Measurements from ENCODE around the gene TMEM132A.

TMEM132A gene

GRCh38 chr11:60922906-60923305 lies 1.4 kb upstream of the TMEM132A start:
- no peak overlapping the region for H3K4me3 ChIP-seq (ENCODE audit: low read depth, low read length)
- no peak for TF ChIP-seq CTCF (IDR thresholded peaks at IDR 0.05; ENCODE audit: control insufficient read depth, extremely low read depth, insufficient read depth)
- DNase-seq (ENCODE audit: low read depth): no peak

GRCh38 chr11:60923326-60923725 lies 934 bp upstream of the TMEM132A start:
- H3K4me3 ChIP-seq (ENCODE audit: low read depth, low read length): peak overlapping the region; percentile 85
- DNase-seq (ENCODE audit: low read depth): no peak
- no peak for TF ChIP-seq CTCF (IDR thresholded peaks at IDR 0.05; ENCODE audit: control insufficient read depth, extremely low read depth, insufficient read depth)

- peak overlapping the region; percentile 85 for H3K4me3 ChIP-seq (ENCODE audit: low read depth, low read length)
- no peak for TF ChIP-seq CTCF (IDR thresholded peaks at IDR 0.05; ENCODE audit: control insufficient read depth, extremely low read depth, insufficient read depth)
- no peak for DNase-seq (ENCODE audit: low read depth)
Measured at GRCh38 chr11:60923800-60924109, 505 bp upstream of the TMEM132A start.

GRCh38 chr11:60924906-60925853 lies 920 bp downstream of the TMEM132A start:
- 0 out of 2 replicates have a peak, but pooled peaks have one; percentile 11 for TF ChIP-seq CTCF (IDR thresholded peaks at IDR 0.05; ENCODE audit: control insufficient read depth, extremely low read depth, insufficient read depth)
- no peak for DNase-seq (ENCODE audit: low read depth)
- H3K4me3 ChIP-seq (ENCODE audit: low read depth, low read length): peak overlapping the region; percentile 85

- DNase-seq (ENCODE audit: low read depth): no peak
- TF ChIP-seq CTCF (IDR thresholded peaks at IDR 0.05; ENCODE audit: control insufficient read depth, extremely low read depth, insufficient read depth): no peak
- peak overlapping the region; percentile 85 for H3K4me3 ChIP-seq (ENCODE audit: low read depth, low read length)
Measured at GRCh38 chr11:60925868-60926267, 1.6 kb downstream of the TMEM132A start.

GRCh38 chr11:60926500-60926899 lies 2.2 kb downstream of the TMEM132A start:
- no peak for TF ChIP-seq CTCF (IDR thresholded peaks at IDR 0.05; ENCODE audit: control insufficient read depth, extremely low read depth, insufficient read depth)
- no peak overlapping the region for H3K4me3 ChIP-seq (ENCODE audit: low read depth, low read length)
- no peak for DNase-seq (ENCODE audit: low read depth)

All from LNCaP clone FGC (cell line).